ENCODE data around the gene OGFRL1.
A peak's percentile ranks its signal among the peaks of the same experiment; 100 is the strongest.

The OGFRL1 gene

GRCh38 chr6:71288228-71289038 is at the start of gene OGFRL1:
Gene OGFRL1 (plus strand): TSS chr6:71288811. CDS start chr6:71288937, 126 bp downstream.
- peak within 1 kb of the TSS; percentile 43 to 94 for H3K4me3 ChIP-seq (ENCODE audit: low read depth in 1 of 2, low read length in 2 of 2)
- no peaks in the 10 kb centered on the region for H3K36me3 ChIP-seq (ENCODE audit: control insufficient read depth in 1 of 2, insufficient read depth in 2 of 2, low read length in 2 of 2)
- no peaks in the 10 kb centered on the region for H3K27me3 ChIP-seq (ENCODE audit: low read depth, low read length)
- H3K9me3 ChIP-seq (ENCODE audit: control insufficient read depth in 1 of 2, low read length in 2 of 2): no peaks in the 10 kb centered on the region
- H3K27ac ChIP-seq (ENCODE audit: low read length): peak within 1 kb of the TSS; percentile 11
- H3K4me1 ChIP-seq (ENCODE audit: control insufficient read depth in 1 of 2, insufficient read depth in 2 of 2, low read length in 2 of 2): peaks cover 12 to 29% of the 10 kb centered on the region in 2 donors

GRCh38 chr6:71239694-71240093 is 48.9 kb upstream of the OGFRL1 start:
- no peaks in the 10 kb centered on the region for H3K36me3 ChIP-seq (ENCODE audit: control insufficient read depth in 1 of 2, insufficient read depth in 2 of 2, low read length in 2 of 2)
- no peak overlapping the region for H3K27ac ChIP-seq (ENCODE audit: low read length)
- H3K4me3 ChIP-seq (ENCODE audit: low read depth in 1 of 2, low read length in 2 of 2): no peak overlapping the region
- H3K9me3 ChIP-seq (ENCODE audit: control insufficient read depth in 1 of 2, low read length in 2 of 2): no peaks in the 10 kb centered on the region
- H3K27me3 ChIP-seq (ENCODE audit: low read depth, low read length): no peaks in the 10 kb centered on the region
- H3K4me1 ChIP-seq (ENCODE audit: control insufficient read depth in 1 of 2, insufficient read depth in 2 of 2, low read length in 2 of 2): no peaks in the 10 kb centered on the region

GRCh38 chr6:71245265-71246049 is 43.2 kb upstream of the OGFRL1 start:
- no peaks in the 10 kb centered on the region for H3K27me3 ChIP-seq (ENCODE audit: low read depth, low read length)
- no peak overlapping the region for H3K27ac ChIP-seq (ENCODE audit: low read length)
- peaks cover 0 to 4% of the 10 kb centered on the region in 2 donors for H3K9me3 ChIP-seq (ENCODE audit: control insufficient read depth in 1 of 2, low read length in 2 of 2)
- no peaks in the 10 kb centered on the region for H3K4me1 ChIP-seq (ENCODE audit: control insufficient read depth in 1 of 2, insufficient read depth in 2 of 2, low read length in 2 of 2)
- no peak overlapping the region for H3K4me3 ChIP-seq (ENCODE audit: low read depth in 1 of 2, low read length in 2 of 2)
- no peaks in the 10 kb centered on the region for H3K36me3 ChIP-seq (ENCODE audit: control insufficient read depth in 1 of 2, insufficient read depth in 2 of 2, low read length in 2 of 2)

- Histone ChIP-seq H3K27ac (ENCODE audit: low read length) (no peak overlapping the region), H3K4me1 (ENCODE audit: control insufficient read depth in 1 of 2, insufficient read depth in 2 of 2, low read length in 2 of 2) (no peaks in the 10 kb centered on the region), H3K27me3 (ENCODE audit: low read depth, low read length) (no peaks in the 10 kb centered on the region), H3K36me3 (ENCODE audit: control insufficient read depth in 1 of 2, insufficient read depth in 2 of 2, low read length in 2 of 2) (no peaks in the 10 kb centered on the region), H3K4me3 (ENCODE audit: low read depth in 1 of 2, low read length in 2 of 2) (no peak overlapping the region), H3K9me3 (ENCODE audit: control insufficient read depth in 1 of 2, low read length in 2 of 2) (peaks cover 0 to 4% of the 10 kb centered on the region in 2 donors)
Observed at GRCh38 chr6:71246596-71246995, 42.0 kb upstream of the OGFRL1 start.

GRCh38 chr6:71248306-71248765 is 40.3 kb upstream of the OGFRL1 start:
- no peak overlapping the region for H3K27ac ChIP-seq (ENCODE audit: low read length)
- no peaks in the 10 kb centered on the region for H3K27me3 ChIP-seq (ENCODE audit: low read depth, low read length)
- peaks cover 0 to 4% of the 10 kb centered on the region in 2 donors for H3K9me3 ChIP-seq (ENCODE audit: control insufficient read depth in 1 of 2, low read length in 2 of 2)

GRCh38 chr6:71248878-71249544 is 39.6 kb upstream of the OGFRL1 start:
- no peak overlapping the region for H3K27ac ChIP-seq (ENCODE audit: low read length)

More at GRCh38 chr6:71248306-71248765, 40.3 kb upstream of the OGFRL1 start:
- Histone ChIP-seq H3K36me3 (ENCODE audit: control insufficient read depth in 1 of 2, insufficient read depth in 2 of 2, low read length in 2 of 2) (no peaks in the 10 kb centered on the region), H3K4me1 (ENCODE audit: control insufficient read depth in 1 of 2, insufficient read depth in 2 of 2, low read length in 2 of 2) (no peaks in the 10 kb centered on the region), H3K4me3 (ENCODE audit: low read depth in 1 of 2, low read length in 2 of 2) (no peak overlapping the region)

GRCh38 chr6:71250099-71250602 is 38.5 kb upstream of the OGFRL1 start:
- H3K4me3 ChIP-seq (ENCODE audit: low read depth in 1 of 2, low read length in 2 of 2): no peak overlapping the region
- no peaks in the 10 kb centered on the region for H3K4me1 ChIP-seq (ENCODE audit: control insufficient read depth in 1 of 2, insufficient read depth in 2 of 2, low read length in 2 of 2)
- peak overlapping the region; percentile 65 for H3K27ac ChIP-seq (ENCODE audit: low read length)

More at GRCh38 chr6:71248878-71249544, 39.6 kb upstream of the OGFRL1 start:
- no peaks in the 10 kb centered on the region for H3K27me3 ChIP-seq (ENCODE audit: low read depth, low read length)
- H3K36me3 ChIP-seq (ENCODE audit: control insufficient read depth in 1 of 2, insufficient read depth in 2 of 2, low read length in 2 of 2): no peaks in the 10 kb centered on the region
- peaks cover 0 to 4% of the 10 kb centered on the region in 2 donors for H3K9me3 ChIP-seq (ENCODE audit: control insufficient read depth in 1 of 2, low read length in 2 of 2)
- no peak overlapping the region for H3K4me3 ChIP-seq (ENCODE audit: low read depth in 1 of 2, low read length in 2 of 2)
- no peaks in the 10 kb centered on the region for H3K4me1 ChIP-seq (ENCODE audit: control insufficient read depth in 1 of 2, insufficient read depth in 2 of 2, low read length in 2 of 2)

GRCh38 chr6:71252410-71252809 is 36.2 kb upstream of the OGFRL1 start:
- Histone ChIP-seq H3K27me3 (ENCODE audit: low read depth, low read length) (no peaks in the 10 kb centered on the region), H3K4me3 (ENCODE audit: low read depth in 1 of 2, low read length in 2 of 2) (no peak overlapping the region), H3K4me1 (ENCODE audit: control insufficient read depth in 1 of 2, insufficient read depth in 2 of 2, low read length in 2 of 2) (no peaks in the 10 kb centered on the region), H3K9me3 (ENCODE audit: control insufficient read depth in 1 of 2, low read length in 2 of 2) (no peaks in the 10 kb centered on the region), H3K27ac (ENCODE audit: low read length) (no peak overlapping the region), H3K36me3 (ENCODE audit: control insufficient read depth in 1 of 2, insufficient read depth in 2 of 2, low read length in 2 of 2) (no peaks in the 10 kb centered on the region)

More at GRCh38 chr6:71250099-71250602, 38.5 kb upstream of the OGFRL1 start:
- no peaks in the 10 kb centered on the region for H3K27me3 ChIP-seq (ENCODE audit: low read depth, low read length)
- H3K9me3 ChIP-seq (ENCODE audit: control insufficient read depth in 1 of 2, low read length in 2 of 2): peaks cover 0 to 1% of the 10 kb centered on the region in 2 donors
- H3K36me3 ChIP-seq (ENCODE audit: control insufficient read depth in 1 of 2, insufficient read depth in 2 of 2, low read length in 2 of 2): no peaks in the 10 kb centered on the region

GRCh38 chr6:71252960-71253359 is 35.7 kb upstream of the OGFRL1 start:
- H3K36me3 ChIP-seq (ENCODE audit: control insufficient read depth in 1 of 2, insufficient read depth in 2 of 2, low read length in 2 of 2): no peaks in the 10 kb centered on the region
- H3K27me3 ChIP-seq (ENCODE audit: low read depth, low read length): no peaks in the 10 kb centered on the region
- H3K27ac ChIP-seq (ENCODE audit: low read length): no peak overlapping the region
- no peaks in the 10 kb centered on the region for H3K4me1 ChIP-seq (ENCODE audit: control insufficient read depth in 1 of 2, insufficient read depth in 2 of 2, low read length in 2 of 2)
- no peak overlapping the region for H3K4me3 ChIP-seq (ENCODE audit: low read depth in 1 of 2, low read length in 2 of 2)
- no peaks in the 10 kb centered on the region for H3K9me3 ChIP-seq (ENCODE audit: control insufficient read depth in 1 of 2, low read length in 2 of 2)

- Histone ChIP-seq H3K27ac (ENCODE audit: low read length) (no peak overlapping the region), H3K36me3 (ENCODE audit: control insufficient read depth in 1 of 2, insufficient read depth in 2 of 2, low read length in 2 of 2) (no peaks in the 10 kb centered on the region), H3K4me1 (ENCODE audit: control insufficient read depth in 1 of 2, insufficient read depth in 2 of 2, low read length in 2 of 2) (no peaks in the 10 kb centered on the region), H3K9me3 (ENCODE audit: control insufficient read depth in 1 of 2, low read length in 2 of 2) (no peaks in the 10 kb centered on the region), H3K27me3 (ENCODE audit: low read depth, low read length) (no peaks in the 10 kb centered on the region), H3K4me3 (ENCODE audit: low read depth in 1 of 2, low read length in 2 of 2) (no peak overlapping the region)
Observed at GRCh38 chr6:71254323-71254722, 34.3 kb upstream of the OGFRL1 start.

Measured in muscle layer of duodenum (tissue), 2 donors.